22Rv1 (cell line): ENCODE data around the gene POU2F3.

Source experiments
- H3K27ac ChIP-seq: fragments of 450-650 bp; 2 replicates; pipeline ENCODE4 v1.5.1; 2017
- ZFX ChIP-seq: fragments of 450-650 bp; IDR thresholded peaks from 2 replicates; pipeline ENCODE4 v1.6.1; 2017; ENCODE audit warnings: antibody characterized with exemption, borderline replicate concordance
- TF ChIP-seq, protein P1 (sequence below): fragments of 450-650 bp; IDR thresholded peaks from 2 replicates; pipeline ENCODE4 v1.5.1; 2017; ENCODE audit warnings: mild to moderate bottlenecking

POU2F3 gene

DNA sequence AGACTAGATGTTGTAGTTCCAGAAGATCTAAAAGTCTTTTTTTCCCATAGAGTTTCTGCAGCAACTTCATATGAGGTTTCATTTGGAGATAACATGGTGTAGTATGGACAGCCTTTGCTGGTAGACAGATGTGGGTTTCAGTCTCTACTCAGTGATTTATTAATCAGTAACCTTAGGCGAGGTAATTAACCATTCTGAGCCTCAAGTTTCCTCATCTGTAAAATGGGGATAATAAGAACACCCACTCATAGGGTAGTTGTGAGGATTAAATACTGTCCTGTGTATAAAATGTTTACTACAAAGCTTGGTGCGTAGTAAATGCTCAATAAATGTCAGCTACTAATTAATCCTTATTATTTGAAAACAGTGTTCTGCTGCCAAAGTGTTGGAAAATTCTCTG is 16.8 kb downstream of the POU2F3 start:
- no peak overlapping the region for H3K27ac ChIP-seq
- no peak for TF ChIP-seq ZFX
- TF ChIP-seq, protein P1, sequence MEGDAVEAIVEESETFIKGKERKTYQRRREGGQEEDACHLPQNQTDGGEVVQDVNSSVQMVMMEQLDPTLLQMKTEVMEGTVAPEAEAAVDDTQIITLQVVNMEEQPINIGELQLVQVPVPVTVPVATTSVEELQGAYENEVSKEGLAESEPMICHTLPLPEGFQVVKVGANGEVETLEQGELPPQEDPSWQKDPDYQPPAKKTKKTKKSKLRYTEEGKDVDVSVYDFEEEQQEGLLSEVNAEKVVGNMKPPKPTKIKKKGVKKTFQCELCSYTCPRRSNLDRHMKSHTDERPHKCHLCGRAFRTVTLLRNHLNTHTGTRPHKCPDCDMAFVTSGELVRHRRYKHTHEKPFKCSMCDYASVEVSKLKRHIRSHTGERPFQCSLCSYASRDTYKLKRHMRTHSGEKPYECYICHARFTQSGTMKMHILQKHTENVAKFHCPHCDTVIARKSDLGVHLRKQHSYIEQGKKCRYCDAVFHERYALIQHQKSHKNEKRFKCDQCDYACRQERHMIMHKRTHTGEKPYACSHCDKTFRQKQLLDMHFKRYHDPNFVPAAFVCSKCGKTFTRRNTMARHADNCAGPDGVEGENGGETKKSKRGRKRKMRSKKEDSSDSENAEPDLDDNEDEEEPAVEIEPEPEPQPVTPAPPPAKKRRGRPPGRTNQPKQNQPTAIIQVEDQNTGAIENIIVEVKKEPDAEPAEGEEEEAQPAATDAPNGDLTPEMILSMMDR: no peak

GRCh38 chr11:120257346-120257745 is 17.4 kb downstream of the POU2F3 start:
- no peak overlapping the region for H3K27ac ChIP-seq
- TF ChIP-seq, protein P1: no peak
- TF ChIP-seq ZFX: no peak

DNA sequence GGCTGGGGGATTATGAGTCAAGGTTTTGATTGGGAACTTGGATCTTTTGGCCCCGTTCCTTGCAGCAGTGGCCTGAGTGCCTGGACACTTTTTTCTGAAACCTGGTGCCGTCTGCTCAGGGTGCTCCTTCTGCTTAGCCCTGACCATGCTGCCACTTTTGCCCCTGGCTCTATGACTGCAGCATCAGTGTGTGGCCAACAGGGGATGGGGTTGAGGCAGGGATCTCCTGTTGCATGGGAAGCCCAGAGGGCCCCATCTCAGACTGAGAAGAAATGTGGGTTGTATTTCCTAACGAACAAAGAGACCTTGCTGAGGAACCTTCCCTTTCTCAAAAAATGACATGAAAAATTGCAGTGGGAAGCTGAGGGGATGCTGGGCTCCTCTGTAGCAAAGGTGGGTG is 18.7 kb downstream of the POU2F3 start:
- TF ChIP-seq, protein P1: no peak
- no peak for TF ChIP-seq ZFX
- H3K27ac ChIP-seq: no peak overlapping the region

DNA sequence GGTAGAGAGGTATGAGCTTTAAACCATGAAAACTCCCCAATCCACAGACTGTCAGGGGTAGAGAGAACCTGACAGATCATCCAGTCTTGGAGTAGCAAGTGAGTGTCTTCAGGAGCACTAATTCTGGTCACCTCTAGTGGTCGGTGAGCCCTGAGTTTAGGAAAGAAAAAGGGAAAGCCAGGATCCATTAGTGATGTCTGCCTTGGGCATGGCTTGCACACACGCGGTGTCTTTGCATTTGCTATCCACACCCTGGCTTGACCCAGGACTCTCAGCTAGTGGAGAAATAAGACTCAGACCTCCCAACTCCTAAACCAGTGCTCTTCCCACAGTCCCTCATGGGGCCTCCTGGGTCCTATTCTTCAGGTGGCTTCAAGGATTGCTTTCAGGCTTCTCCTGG is 19.3 kb downstream of the POU2F3 start:
- TF ChIP-seq ZFX: no peak
- TF ChIP-seq, protein P1: no peak
- H3K27ac ChIP-seq: no peak overlapping the region

- TF ChIP-seq, protein P1: no peak
- TF ChIP-seq ZFX: no peak
These were observed 20.1 kb downstream of the POU2F3 start for GRCh38 chr11:120259988-120260565.

DNA sequence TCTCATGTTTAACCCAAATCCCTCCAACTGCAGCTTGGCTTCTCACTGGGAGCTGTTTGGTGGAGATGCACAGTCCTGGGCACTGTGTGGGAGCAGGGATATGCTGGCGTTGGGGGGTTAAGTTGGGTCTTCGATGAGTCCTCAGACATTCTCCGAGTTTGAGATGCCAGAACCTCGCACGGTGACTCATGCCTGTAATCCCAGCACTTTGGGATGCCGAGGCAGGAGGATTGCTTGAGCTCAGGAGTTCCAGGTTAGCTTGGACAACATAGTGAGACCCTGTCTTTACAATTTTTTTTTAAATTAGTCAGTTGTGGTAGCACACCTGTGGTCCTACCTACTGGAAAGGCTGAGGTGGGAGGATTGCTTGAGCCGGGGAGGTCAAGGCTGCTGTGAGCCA is 20.7 kb downstream of the POU2F3 start:
- H3K27ac ChIP-seq: no peak overlapping the region
- TF ChIP-seq ZFX: no peak
- TF ChIP-seq, protein P1: no peak

More at GRCh38 chr11:120259988-120260565, 20.1 kb downstream of the POU2F3 start:
- H3K27ac ChIP-seq: no peak overlapping the region

DNA sequence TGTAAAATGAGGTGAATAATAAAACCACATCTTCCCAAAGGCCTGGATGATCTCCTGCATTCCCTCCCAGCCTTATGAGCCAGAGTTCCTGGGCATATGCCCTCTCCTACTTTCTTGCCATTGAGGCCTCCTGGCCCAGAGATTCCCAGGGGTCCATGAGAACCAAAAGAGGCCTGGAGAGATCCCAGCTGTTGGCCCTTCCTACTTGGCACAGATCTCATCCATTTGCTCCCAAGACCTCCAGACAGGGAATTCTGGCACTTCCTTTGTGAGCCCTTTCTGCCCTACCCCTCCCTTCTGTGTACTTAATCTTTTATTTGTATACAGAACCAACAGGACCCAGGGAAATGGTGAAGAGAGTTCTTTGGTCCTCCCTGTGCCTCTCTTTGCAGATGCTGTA is 21.4 kb downstream of the POU2F3 start:
- TF ChIP-seq, protein P1: no peak
- no peak for TF ChIP-seq ZFX
- H3K27ac ChIP-seq: no peak overlapping the region
